ENCODE measurements around the gene LAT.

DNA sequence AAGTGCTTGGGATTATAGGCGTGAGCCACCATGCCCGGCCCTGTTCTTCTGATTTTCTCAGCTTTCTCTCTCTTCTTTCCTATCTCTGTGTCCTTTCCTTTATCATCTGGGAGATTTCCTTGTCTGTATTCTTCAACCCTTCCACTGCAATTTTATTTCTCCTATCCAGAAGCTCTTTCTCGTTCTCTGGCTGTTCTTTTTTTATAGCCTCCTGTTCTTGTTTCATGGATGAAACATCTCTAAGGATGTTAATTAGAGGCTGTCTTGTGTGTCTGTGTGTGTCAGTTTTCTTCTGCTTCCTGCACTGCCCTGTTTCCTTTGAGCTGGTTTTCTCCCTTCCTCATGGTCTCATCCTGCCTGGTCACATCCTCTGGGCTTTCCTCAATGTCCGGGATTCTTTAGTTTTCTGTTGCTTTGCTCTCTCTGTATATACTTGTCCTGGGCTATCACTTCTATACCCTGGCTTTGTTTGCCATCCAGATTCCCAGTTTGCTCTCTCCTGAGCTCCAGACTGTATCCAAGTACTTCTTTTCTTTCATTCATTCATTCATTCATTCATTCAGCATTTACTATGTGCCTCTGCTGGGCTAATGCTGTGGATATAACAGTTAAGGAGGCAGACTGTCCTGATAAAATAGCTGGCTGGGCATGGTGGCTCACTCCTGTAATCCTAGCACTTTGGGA lies 2.5 kb downstream of the LAT start:
- no peak for TF ChIP-seq CTCF (IDR thresholded peaks at IDR 0.05)
- TF ChIP-seq POLR2A (IDR thresholded peaks at IDR 0.05), result no peak
